Measurements from ENCODE around the gene FBXL16.

GRCh38 chr16:709566-710499 is 4.2 kb upstream of the FBXL16 start:
- TF ChIP-seq CTCF (IDR thresholded peaks at IDR 0.05), result no peak
- TF ChIP-seq POLR2AphosphoS5 (IDR thresholded peaks at IDR 0.05), result no peak
- TF ChIP-seq POLR2A (IDR thresholded peaks at IDR 0.05), result no peak
- TF ChIP-seq EP300 (IDR thresholded peaks at IDR 0.05), result no peak

Measured in upper lobe of left lung (tissue), 4 donors.